Measurements from ENCODE around the gene DSN1.

DSN1 gene

DNA sequence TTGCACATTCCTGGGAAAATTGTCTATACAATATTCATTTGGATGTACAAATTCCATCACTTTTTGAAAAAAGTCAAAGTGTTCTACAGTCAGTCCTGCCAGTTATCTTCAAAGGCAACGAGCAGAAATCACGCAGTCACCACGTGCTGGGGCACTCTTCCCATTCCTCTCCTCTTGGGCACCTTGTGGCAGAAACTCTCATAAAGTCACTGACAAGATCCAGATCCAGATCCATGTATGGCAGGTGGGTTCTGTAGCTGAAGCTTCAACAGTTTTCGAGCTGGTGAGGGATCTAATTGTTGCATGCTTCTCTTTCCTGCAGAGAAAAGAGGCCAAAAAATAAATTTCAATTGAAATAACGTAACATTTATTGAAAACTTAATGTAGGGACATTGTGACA is 21.0 kb downstream of the DSN1 start:
- no peak for FAIRE-seq

GRCh38 chr20:36745927-36746659 is 27.5 kb downstream of the DSN1 start, which contains the start of gene NDRG3:
TSS of gene NDRG3 (minus strand) at chr20:36746090. CDS start at chr20:36721735, 24,355 bp downstream.
- FAIRE-seq: no peak

DNA sequence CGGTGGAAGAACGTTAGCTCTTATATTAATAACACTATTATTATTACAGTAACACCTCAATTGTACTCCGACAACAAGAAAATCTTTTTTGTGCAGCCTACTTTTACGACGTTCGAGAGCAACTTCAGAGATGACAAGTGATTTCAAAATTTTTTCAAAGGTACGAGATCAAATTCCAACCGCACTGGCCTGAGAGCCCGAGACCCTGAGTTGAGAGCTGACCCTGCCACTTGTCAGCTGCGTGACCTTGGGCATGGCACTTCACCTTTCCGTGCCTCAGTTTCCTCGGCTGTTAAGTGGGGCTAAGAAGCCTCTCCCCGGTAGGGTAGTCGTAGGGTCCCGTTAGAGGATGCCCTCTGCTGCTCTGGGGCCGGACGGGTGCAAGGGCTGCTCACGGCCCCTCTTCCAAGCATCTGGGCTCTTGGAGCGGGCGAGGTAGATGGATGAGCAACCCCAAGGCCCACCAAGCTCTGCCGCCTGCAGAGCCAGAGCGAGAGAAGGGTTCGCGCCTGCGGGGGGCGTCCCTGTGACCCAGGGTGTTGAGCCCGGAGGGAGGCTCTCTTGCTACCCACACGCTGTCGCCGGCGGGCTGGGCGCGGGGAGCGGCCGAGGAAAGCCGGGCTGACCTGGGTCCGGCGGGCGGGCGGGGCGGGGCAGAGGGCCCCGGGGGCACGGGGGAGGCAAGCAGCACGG is 28.2 kb downstream of the DSN1 start:
- FAIRE-seq: no peak

DNA sequence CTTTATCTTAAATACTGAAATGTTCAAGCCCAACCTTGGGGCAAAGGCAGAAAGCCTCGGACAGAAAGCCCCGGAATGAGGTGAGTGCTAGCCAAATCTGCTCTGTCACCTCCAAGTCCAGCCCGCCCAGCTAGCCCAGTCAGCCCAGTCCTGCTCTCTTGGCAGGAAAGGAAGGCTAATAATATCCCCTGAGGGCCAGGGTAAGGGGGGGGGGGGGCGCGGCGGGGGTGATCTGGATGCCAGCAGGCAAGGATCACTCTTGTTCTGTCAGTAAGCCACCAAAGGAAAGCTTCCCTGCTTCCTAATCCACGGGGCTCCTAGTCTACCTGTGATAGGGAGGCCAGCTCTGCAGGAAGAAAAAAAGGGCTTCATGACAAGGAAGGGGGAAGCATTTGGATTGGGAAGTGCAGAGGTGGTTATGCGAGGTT is 28.8 kb downstream of the DSN1 start:
- FAIRE-seq: no peak

GRCh38 chr20:36744243-36744642 is 29.3 kb downstream of the DSN1 start:
- no peak for FAIRE-seq

DNA sequence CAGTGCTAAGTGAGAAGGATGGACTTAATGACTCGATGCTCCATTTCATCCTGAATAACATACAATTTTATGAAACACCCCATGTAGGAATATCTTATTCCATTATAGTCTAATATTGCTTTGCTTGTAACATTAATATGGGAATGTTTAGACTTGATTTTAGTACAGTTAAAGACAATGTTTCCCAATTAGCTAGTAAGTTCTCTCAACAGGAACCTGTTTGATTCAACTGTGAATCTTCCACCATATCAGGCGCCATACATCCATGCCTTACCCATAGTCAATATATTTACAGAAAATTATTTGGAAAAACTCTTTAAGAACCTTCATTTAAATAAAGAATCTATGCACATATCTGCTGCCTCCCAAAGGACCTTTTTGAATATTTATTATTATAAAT is 31.0 kb downstream of the DSN1 start:
- no peak for FAIRE-seq

DNA sequence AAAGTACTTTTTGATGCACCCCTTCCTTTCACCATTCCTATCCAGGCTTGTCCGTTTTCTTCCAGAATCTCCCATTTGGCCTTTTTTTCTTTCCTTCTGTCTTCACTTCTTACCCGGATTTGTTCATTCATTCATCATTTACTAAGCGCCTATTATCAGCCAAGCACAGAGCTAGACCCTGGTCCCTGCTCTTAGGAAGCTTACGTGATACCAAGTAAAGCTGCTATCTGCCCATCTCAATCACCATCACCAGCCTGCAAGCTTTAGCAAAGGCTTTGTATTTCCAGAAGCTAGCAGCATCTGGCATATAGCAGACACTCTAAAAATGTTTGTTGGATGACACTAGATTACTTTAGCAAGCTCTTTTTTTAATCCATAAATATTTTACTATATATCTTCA is 32.5 kb downstream of the DSN1 start:
- FAIRE-seq: no peak

DNA sequence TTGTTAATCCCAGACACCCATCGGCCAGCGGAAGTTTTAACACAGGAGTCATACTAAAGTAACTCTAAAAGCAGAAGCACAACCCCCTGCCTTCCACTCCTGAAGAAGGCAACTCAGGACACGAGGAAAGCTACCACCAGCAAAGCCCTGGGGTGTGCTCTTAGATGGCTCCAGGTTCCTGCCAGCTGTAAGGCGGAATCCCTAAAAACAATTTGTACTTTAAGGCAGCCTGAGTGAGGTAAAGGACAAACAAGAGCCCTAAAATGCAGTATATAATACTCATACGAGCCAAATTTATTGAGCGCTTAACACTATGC is 36.4 kb downstream of the DSN1 start:
- no peak for FAIRE-seq

- FAIRE-seq: no peak
Observed at GRCh38 chr20:36736451-36737182, 36.9 kb downstream of the DSN1 start.

GRCh38 chr20:36732456-36732855 is 41.1 kb downstream of the DSN1 start:
- FAIRE-seq: no peak

- no peak for FAIRE-seq
Observed at GRCh38 chr20:36728986-36729385, 44.6 kb downstream of the DSN1 start.

- FAIRE-seq: no peak
Observed at GRCh38 chr20:36726168-36726567, 47.4 kb downstream of the DSN1 start.

- FAIRE-seq: no peak
Observed at GRCh38 chr20:36720510-36720909, 53.1 kb downstream of the DSN1 start.

DNA sequence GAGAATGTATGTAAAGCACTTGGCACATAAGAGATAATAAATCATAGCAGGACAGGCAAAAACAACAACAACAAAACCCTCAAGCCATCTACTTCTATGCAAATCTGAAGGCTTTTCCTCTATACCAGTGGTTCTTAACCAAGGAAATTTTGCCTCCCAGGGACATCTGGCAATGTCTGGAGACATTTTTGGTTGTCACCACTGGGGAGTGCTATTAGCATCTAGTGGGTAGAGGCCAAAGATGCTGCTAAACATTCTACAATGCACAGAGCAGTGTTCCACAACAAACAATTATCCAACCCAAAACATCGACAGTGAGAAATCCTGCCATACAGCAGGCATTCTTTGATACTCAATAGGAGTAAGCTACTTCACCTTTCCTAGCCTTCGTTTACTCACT is 55.9 kb downstream of the DSN1 start:
- FAIRE-seq: no peak

DNA sequence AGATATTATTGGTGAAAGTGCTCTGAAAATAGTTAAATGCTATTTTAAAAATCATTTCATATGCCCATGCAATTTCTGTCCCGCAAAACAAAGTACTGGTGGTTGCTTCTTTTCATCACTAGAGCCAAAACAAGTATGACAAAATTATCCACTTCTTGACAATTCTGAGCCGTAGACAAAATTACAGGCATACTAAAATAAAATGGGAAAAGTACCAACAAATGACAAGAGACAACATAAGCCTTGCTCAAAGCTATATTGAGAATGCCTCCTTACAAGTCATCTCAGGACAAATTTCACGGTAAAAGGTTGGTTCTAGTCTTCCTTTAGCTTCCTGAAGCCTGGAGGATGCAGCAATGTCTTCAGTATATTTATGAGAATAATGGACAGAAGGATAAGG is 56.5 kb downstream of the DSN1 start:
- no peak for FAIRE-seq

DNA sequence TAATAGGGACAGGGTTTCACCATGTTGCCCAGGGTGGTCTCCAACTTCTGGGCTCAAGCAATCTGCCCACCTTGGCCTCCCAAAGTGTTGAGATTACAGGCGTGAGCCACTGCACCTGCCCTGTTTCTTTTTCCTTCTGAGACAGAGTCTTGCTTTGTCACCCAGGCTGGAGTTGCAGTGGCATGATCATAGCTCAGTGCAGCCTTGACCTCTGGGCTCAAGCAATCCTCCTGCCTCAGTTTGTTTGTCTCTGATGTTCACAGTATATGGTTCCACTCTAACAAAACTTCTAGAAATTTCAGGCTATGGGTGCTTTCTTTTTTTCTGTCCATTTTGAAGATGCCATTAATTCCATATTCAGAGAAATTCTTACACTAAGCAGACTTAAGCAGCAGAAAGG is 60.8 kb downstream of the DSN1 start:
- no peak for FAIRE-seq

DNA sequence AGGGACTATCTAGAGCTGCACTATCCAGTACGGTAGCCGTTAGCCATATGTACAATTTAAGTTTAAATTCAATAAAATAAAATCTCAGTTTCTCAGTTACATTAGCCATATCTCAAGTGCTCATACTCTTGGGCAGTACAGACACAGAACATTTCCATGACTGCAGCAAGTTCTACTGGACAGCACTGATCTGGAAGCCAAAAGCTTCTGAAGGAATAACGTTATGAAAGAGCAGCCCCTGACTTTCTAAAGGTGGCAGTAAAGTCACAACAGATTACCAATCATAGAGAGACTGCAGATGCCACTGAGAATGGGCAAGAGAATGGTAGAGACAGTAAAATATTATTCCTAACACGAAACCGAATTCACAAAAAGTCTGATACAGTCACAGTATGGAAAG is 64.4 kb downstream of the DSN1 start:
- no peak for FAIRE-seq

- FAIRE-seq: no peak
Observed at GRCh38 chr20:36703530-36703929, 70.0 kb downstream of the DSN1 start.
